T-helper 2 cell treated with Interferon-gamma antibody and Interleukin-4, amounts not matched to agents 5 μg/mL and 100 μg/mL, for 36 hours (primary cell): ENCODE results near the gene PLXNA4.

Experiments
- DNase-seq: peaks from one replicate; pipeline ENCODE4 v3.0.0; 2021; ENCODE audit warnings: low spot score
- H3K27ac Mint-ChIP-seq: one replicate; pipeline ENCODE4 v1.8.0; 2021; ENCODE audit warnings: mild to moderate bottlenecking, mixed read lengths
- H3K27me3 Mint-ChIP-seq: one replicate; pipeline ENCODE4 v1.8.0; 2021; ENCODE audit warnings: low read depth, mixed read lengths
- H3K36me3 Mint-ChIP-seq: one replicate; pipeline ENCODE4 v1.8.0; 2021; ENCODE audit warnings: low read depth, mixed read lengths
- H3K4me1 Mint-ChIP-seq: one replicate; pipeline ENCODE4 v1.8.0; 2021; ENCODE audit warnings: low read depth, mixed read lengths
- H3K4me3 Mint-ChIP-seq: one replicate; pipeline ENCODE4 v1.8.0; 2022; ENCODE audit warnings: mild to moderate bottlenecking, moderate library complexity, mixed read lengths
- H3K9me3 Mint-ChIP-seq: one replicate; pipeline ENCODE4 v1.8.0; 2021; ENCODE audit warnings: mixed read lengths

PLXNA4 gene

DNA sequence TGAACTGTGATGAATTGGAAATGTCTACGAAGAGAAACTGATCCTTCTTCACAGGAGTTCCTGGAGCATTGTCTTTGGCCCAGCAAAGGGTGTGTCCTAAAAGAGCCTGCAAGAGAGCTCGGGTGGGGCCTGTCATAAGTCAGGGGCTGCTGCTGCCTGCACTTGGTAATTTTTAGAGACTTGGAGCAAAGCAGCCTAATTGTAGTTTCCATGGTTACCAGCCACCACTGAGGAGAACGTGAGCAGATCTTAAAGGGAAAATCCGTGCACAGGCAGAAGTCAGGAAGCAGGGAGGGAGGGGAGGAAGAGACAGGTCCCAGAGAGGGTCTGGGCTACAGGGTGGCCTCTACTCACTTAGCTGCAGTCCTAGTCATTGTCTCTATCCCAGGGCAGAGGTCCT, 463.6 kb downstream of the PLXNA4 start:
- H3K4me3 Mint-ChIP-seq: no peak overlapping the region
- H3K27ac Mint-ChIP-seq: no peak overlapping the region
- no peaks in the 10 kb centered on the region for H3K9me3 Mint-ChIP-seq
- DNase-seq: no peak
- no peaks in the 10 kb centered on the region for H3K36me3 Mint-ChIP-seq
- H3K4me1 Mint-ChIP-seq: no peaks in the 10 kb centered on the region
- peaks cover 5% of the 10 kb centered on the region for H3K27me3 Mint-ChIP-seq

DNA sequence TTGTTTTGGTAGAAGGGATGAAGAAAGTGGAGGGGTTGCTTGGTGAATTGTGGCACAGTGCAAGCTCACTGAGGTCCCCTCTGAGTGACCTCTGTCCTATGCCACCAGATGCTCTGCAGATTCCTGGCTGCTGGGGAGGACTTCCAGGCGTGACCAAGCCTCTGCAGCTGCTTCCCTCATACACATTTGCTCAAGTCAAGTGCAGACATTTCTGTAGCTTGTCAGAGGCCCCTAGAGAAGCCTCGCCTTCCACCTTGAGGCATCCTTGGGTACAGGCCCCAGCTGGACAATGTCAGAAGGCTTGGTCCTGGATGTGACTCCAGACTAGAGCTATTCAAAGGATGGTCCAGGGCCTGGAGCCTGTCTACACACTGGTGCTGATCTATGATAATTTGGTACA, 464.2 kb downstream of the PLXNA4 start:
- H3K27me3 Mint-ChIP-seq: peaks cover 5% of the 10 kb centered on the region
- H3K36me3 Mint-ChIP-seq: no peaks in the 10 kb centered on the region
- H3K4me1 Mint-ChIP-seq: no peaks in the 10 kb centered on the region
- no peak overlapping the region for H3K4me3 Mint-ChIP-seq
- no peak overlapping the region for H3K27ac Mint-ChIP-seq
- no peak for DNase-seq
- H3K9me3 Mint-ChIP-seq: no peaks in the 10 kb centered on the region

DNA sequence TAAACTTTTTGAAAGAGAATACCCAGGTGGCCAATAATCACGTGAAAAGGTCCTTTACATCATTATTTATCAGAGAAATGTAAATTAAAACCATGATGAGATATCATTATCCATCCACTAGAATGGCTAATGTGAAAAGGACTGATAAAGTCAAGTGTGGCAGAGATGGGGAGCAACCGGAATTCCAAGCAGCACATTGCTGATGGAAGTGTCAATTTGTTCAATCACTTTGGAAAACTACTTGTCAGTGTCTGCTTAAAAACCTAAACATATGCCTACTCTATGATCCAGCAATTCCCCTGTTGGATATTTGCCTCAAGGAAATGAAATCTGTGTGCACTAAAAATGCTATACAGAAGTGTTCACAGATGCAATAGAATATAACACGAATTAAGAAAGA, 465.6 kb downstream of the PLXNA4 start:
- Mint-ChIP-seq H3K27me3 (peaks cover 6% of the 10 kb centered on the region), H3K27ac (no peak overlapping the region), H3K4me1 (no peaks in the 10 kb centered on the region), H3K9me3 (no peaks in the 10 kb centered on the region), H3K36me3 (no peaks in the 10 kb centered on the region), H3K4me3 (no peak overlapping the region)
- no peak for DNase-seq

DNA sequence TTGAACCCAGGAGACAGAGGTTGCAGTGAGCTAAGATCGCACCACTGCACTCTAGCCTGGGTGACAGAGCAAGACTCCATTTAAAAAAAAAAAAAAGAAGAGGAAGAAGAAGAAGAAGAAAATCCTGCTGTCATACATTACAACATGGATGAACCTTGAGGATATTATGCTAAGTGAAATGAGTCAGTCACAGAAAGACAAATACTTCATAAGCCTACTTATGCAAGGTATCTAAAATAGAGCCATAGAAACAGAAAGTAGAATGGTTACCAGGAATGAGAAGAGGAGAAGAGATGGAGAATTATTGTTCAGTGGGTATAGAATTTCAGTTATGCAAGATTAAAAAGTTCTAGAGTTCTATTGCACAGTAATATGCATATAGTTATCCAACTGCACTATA, 466.5 kb downstream of the PLXNA4 start:
- DNase-seq: no peak
- H3K4me1 Mint-ChIP-seq: no peaks in the 10 kb centered on the region
- H3K4me3 Mint-ChIP-seq: no peak overlapping the region
- H3K27me3 Mint-ChIP-seq: peaks cover 6% of the 10 kb centered on the region
- no peaks in the 10 kb centered on the region for H3K9me3 Mint-ChIP-seq
- H3K27ac Mint-ChIP-seq: no peak overlapping the region
- H3K36me3 Mint-ChIP-seq: no peaks in the 10 kb centered on the region

DNA sequence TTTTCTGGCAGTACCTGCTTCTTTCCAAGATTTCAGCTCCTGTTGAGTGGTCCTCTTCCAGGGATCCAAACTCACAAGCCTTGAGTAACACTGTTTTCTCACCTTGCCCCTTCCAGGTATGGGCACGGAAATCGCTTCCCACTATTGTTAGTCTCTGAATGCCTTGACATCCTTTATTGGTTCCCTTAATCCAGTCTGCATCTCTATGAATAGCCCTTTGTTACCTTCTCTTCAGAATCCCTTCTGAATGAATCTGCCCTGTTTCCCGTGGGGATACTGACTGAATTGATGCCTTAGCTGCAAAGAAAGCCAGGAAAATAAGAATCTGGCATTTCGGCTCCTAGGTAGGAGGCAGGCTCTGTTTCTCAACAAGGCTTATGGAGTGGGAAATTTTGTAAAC, 467.7 kb downstream of the PLXNA4 start:
- Mint-ChIP-seq H3K4me1 (no peaks in the 10 kb centered on the region), H3K27ac (no peak overlapping the region), H3K36me3 (no peaks in the 10 kb centered on the region), H3K4me3 (no peak overlapping the region), H3K27me3 (peaks cover 6% of the 10 kb centered on the region), H3K9me3 (no peaks in the 10 kb centered on the region)
- no peak for DNase-seq

DNA sequence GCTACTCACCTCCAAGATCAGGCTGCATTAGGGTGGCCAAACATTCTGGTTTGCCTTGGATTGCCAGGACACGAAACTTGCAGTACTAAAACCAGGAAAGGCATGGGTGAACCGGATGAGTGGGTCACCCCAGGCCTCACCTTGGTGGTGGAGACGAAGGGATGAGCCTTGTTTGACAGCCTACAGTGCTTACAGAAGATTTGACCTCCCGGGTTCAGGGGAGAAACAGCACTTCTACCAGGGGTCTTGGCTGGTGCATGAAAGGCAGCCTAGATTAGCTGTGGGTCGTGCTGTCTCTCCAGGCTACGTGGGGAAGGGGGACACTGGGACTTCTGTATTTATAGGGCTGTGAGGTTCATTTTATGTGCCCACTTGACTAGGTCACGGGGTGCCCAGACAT, 469.8 kb downstream of the PLXNA4 start:
- no peak overlapping the region for H3K27ac Mint-ChIP-seq
- no peaks in the 10 kb centered on the region for H3K36me3 Mint-ChIP-seq
- no peaks in the 10 kb centered on the region for H3K9me3 Mint-ChIP-seq
- no peak for DNase-seq
- H3K27me3 Mint-ChIP-seq: peaks cover 6% of the 10 kb centered on the region
- H3K4me3 Mint-ChIP-seq: no peak overlapping the region
- no peaks in the 10 kb centered on the region for H3K4me1 Mint-ChIP-seq

DNA sequence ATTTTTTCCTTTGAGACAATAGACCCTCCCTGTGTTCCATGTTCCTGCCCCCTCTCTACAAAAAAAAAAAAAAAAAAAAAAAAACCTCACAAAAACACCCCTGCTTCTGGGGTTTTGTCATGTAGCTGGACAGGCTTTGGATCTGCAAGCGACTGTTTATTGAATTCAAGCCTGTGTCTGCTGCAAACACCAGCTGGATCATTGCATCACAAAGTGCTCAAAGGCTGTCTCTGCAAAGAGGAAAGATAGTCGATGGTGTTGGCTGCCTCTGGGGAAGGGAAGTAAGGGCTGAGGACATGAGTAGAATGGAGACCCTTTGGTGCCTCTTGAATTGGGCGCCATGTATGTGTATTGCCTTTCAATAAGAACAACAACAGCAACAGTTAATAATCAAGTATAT, 471.2 kb downstream of the PLXNA4 start:
- H3K9me3 Mint-ChIP-seq: no peaks in the 10 kb centered on the region
- no peak overlapping the region for H3K4me3 Mint-ChIP-seq
- no peaks in the 10 kb centered on the region for H3K36me3 Mint-ChIP-seq
- H3K4me1 Mint-ChIP-seq: no peaks in the 10 kb centered on the region
- DNase-seq: no peak
- H3K27ac Mint-ChIP-seq: no peak overlapping the region
- H3K27me3 Mint-ChIP-seq: peaks cover 6% of the 10 kb centered on the region

DNA sequence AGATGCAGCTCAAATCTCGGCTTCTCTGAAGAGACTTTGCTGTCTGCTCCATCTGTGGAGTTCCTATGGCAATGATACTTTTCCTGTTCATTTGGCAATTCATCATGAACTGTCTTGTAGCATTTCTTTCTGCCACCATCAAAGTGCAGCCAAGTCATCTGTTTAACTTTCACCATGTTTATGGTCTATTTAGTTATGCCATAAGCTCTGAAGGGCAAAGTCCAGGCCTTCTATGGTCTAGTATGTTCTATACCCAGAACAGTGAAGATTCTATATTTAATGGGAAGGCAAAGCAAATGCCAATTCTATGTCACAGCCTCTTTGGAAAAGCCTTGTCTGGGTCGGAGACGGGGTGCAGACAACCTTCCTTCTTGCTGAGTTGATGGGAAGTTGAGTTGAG, 472.6 kb downstream of the PLXNA4 start:
- H3K36me3 Mint-ChIP-seq: no peaks in the 10 kb centered on the region
- no peak overlapping the region for H3K27ac Mint-ChIP-seq

DNA sequence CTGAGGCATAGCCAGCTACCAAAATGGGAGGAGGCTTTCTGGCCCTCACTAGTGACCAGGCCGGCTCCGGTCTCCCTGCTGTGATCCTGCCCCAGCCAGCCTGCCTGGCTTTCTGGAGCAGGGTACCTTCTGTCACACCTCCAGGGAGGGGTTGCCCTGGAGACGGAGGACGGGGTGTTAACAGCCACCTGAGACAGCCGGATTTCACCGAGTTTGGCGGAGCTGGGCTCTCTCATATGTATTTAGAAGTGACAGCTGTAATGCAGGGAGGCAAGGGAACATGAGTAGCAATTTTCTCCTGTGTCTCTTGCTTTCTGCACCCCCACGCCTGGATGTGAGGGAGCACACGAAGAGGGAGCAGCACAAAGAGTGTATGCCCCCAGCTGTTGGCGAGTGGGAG, 473.3 kb downstream of the PLXNA4 start:
- no peaks in the 10 kb centered on the region for H3K9me3 Mint-ChIP-seq
- no peaks in the 10 kb centered on the region for H3K4me1 Mint-ChIP-seq
- no peak overlapping the region for H3K4me3 Mint-ChIP-seq
- H3K27ac Mint-ChIP-seq: no peak overlapping the region
- peaks cover 6% of the 10 kb centered on the region for H3K27me3 Mint-ChIP-seq
- H3K36me3 Mint-ChIP-seq: no peaks in the 10 kb centered on the region
- DNase-seq: no peak

More for the DNA sequence above, 472.6 kb downstream of the PLXNA4 start:
- no peak for DNase-seq
- Mint-ChIP-seq H3K27me3 (peaks cover 7% of the 10 kb centered on the region), H3K4me1 (no peaks in the 10 kb centered on the region), H3K9me3 (no peaks in the 10 kb centered on the region), H3K4me3 (no peak overlapping the region)

DNA sequence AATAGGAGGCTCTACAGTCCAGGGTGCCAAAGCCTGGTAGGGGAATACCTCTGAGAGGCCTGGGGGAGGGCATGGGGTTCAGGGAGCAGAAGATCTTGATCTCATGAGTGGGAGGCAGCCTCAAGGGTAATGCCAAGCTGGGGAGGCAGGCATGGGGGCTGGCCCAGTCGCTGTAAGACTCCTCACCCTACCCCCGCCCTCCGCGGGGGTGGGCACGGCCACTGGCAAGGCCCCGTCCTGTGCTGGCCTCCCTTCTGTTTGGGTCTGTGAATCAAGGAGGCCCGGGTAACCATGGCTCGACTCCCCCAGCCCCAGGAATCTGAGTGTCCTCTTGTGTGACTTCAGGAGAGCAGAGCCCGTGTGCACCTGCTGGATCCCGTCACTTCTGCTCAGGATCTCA, 473.9 kb downstream of the PLXNA4 start:
- Mint-ChIP-seq H3K9me3 (no peaks in the 10 kb centered on the region), H3K4me1 (no peaks in the 10 kb centered on the region), H3K36me3 (no peaks in the 10 kb centered on the region), H3K27me3 (peaks cover 6% of the 10 kb centered on the region), H3K4me3 (no peak overlapping the region), H3K27ac (no peak overlapping the region)
- no peak for DNase-seq

DNA sequence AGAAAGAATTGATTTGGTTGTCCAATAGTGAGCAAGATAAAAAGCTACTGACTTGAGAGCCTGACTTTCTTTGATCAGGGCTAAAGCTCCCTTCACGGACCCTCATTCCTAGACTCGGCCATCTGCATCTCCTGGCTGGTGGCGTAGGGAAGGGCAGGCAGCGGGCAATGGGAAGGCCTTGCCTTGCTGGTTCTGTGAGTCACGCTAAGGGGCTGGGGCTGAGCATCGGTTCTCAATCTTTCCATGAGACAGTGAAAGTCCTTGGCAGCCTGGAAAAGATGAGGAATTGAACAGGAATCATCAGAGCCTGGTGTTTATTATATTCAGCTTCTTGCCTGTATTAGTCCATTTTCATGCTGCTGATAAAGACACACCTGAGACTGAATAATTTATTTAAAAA, 475.3 kb downstream of the PLXNA4 start:
- Mint-ChIP-seq H3K36me3 (no peaks in the 10 kb centered on the region), H3K9me3 (no peaks in the 10 kb centered on the region), H3K4me1 (no peaks in the 10 kb centered on the region), H3K27me3 (peaks cover 5% of the 10 kb centered on the region), H3K27ac (no peak overlapping the region), H3K4me3 (no peak overlapping the region)
- DNase-seq: no peak

DNA sequence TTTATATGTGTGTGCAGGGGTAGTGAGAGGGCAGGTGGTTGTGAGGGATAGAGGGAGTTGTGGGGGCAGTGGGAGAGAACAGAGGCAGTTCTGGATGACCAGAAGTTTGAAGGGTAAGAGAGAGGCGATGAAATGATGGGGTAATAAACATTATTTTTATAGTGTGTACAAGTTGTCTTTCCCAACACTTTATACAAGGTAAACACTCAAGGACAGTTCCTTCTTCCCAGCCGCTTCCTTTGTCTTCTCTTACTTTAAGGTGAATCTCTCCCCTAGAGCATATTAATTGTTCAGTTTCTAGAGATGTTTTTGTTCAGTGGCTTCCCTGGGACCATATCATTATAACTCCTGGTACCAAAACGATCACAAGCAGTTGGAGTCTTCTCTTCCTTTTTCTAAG, 475.8 kb downstream of the PLXNA4 start:
- peaks cover 5% of the 10 kb centered on the region for H3K27me3 Mint-ChIP-seq
- no peak for DNase-seq

DNA sequence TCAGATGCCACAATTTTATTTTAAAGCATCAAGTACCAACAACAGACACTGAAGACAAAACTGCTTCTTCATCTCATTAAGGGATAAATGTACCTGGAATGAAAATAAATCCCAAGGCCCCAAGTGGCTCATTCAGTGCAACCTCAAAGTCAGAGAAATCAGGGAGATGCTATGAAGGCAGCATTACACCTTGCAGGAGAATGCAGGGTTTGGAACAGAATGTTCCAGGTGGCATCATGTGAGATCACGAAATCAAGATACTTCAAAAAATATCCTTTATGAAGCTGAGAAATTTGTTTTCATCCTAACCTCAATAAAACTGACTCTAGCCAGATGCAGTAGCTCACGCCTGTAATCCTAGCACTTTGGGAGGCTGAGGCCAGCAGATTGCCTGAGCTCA, 477.1 kb downstream of the PLXNA4 start:
- Mint-ChIP-seq H3K4me3 (no peak overlapping the region), H3K36me3 (no peaks in the 10 kb centered on the region), H3K27me3 (peaks cover 5% of the 10 kb centered on the region)

More for the DNA sequence above, 475.8 kb downstream of the PLXNA4 start:
- Mint-ChIP-seq H3K4me3 (no peak overlapping the region), H3K9me3 (no peaks in the 10 kb centered on the region), H3K27ac (no peak overlapping the region), H3K4me1 (no peaks in the 10 kb centered on the region), H3K36me3 (no peaks in the 10 kb centered on the region)

DNA sequence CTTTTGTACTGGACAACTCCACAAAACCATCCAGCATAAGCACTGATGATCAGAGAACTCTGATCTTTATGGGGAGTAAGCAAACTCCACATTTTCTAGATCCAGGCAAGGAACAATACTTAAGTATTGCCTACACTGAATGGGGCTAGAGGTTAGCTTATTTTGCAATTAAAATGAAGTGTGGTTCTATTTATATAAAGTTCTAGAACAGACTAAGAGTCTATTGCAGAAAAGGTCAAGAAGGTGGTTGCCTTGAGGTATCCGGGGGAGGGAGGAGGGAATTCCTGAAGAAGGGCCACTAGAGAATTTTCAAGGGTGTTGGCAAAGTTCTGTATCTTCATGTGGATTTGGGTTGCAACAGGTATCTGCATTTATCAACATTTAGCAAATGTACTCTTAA, 477.9 kb downstream of the PLXNA4 start:
- Mint-ChIP-seq H3K27me3 (peaks cover 5% of the 10 kb centered on the region), H3K9me3 (no peaks in the 10 kb centered on the region), H3K27ac (no peak overlapping the region), H3K36me3 (no peaks in the 10 kb centered on the region), H3K4me3 (no peak overlapping the region), H3K4me1 (no peaks in the 10 kb centered on the region)
- DNase-seq: no peak

More for the DNA sequence above, 477.1 kb downstream of the PLXNA4 start:
- Mint-ChIP-seq H3K27ac (no peak overlapping the region), H3K9me3 (no peaks in the 10 kb centered on the region), H3K4me1 (no peaks in the 10 kb centered on the region)
- no peak for DNase-seq

DNA sequence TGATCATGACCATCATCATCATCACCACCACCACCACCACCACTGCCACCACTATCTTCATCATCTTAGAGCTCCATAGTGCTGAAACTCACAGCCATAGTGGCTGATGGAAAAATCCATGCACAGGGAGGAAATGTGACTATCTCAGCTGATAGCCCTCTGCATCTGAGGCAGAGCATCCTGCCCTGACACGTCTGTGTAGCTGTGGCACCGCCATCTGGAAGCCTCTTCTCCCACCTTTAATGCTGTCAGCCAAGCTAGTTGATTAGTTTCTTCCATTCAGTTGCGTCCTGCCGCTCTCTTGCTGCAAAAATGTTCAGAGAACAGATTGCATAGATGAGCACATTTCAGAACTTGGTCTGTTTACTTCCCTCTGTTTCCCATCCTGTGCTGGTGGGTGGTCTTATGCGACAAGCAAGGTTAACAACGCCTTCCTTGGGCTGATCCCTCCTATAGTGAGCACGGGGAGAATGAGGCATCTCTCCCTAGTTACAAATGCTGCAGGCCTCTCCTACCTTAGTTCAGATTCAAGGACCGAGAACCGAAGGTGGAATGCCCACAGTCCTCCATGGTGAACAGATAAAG, 478.6 kb downstream of the PLXNA4 start:
- no peaks in the 10 kb centered on the region for H3K9me3 Mint-ChIP-seq

More for the DNA sequence above, 478.6 kb downstream of the PLXNA4 start:
- H3K4me3 Mint-ChIP-seq: no peak overlapping the region
- peaks cover 5% of the 10 kb centered on the region for H3K27me3 Mint-ChIP-seq
- no peaks in the 10 kb centered on the region for H3K36me3 Mint-ChIP-seq
- H3K4me1 Mint-ChIP-seq: no peaks in the 10 kb centered on the region
- H3K27ac Mint-ChIP-seq: no peak overlapping the region
- DNase-seq: no peak
